Body of pancreas (tissue), 4 donors: ENCODE data around the gene LPAR2.
A peak's percentile ranks its signal among the peaks of the same experiment; 100 is the strongest.

Experiments used
- CTCF ChIP-seq, 7 experiments: fragments of 450-650 bp in 4 of 7; fragments of 200-600 bp in 3 of 7; sonication (generic) in 3 of 7; IDR thresholded peaks; one replicate each; pipeline ENCODE4 v1.5.1; 2016 to 2019; ENCODE audit warnings: antibody characterized with exemption in 7 of 7
- POLR2A ChIP-seq, 3 donors: fragments of 450-650 bp; IDR thresholded peaks; one replicate each; pipeline ENCODE4 v1.6.1; 2016; ENCODE audit warnings: antibody characterized with exemption in 3 of 3, mild to moderate bottlenecking in 2 of 3

GRCh38 chr19:19668230-19669012 is 40.4 kb upstream of the LPAR2 start, which contains the start of gene ZNF101:
- TF ChIP-seq CTCF (IDR thresholded peaks at IDR 0.05) (no peak), POLR2A (IDR thresholded peaks at IDR 0.05) (peak in 2 of 3 donors; percentile 60 to 69)
